Esophagus mucosa (tissue), 1 donor: ENCODE results near the gene ATP6V1F. TPM values are rescaled to one million over a fixed set of nuclear protein-coding genes. Genes with fewer than 3 reads are reported as not detected.
"Not testable (repeated sequence)": the region's sequence is repeated elsewhere in the genome, so short reads cannot be mapped to it uniquely, and the experiment has no call there.

Source experiments
- ATAC-seq: fragments of 200-7000 bp; cut with Tn5 transposase; one replicate; pipeline ENCODE4 v1.9.1; 2020
- total RNA-seq: library from RNA; stranded (reverse); gene quantifications from one replicate; pipeline ENCODE4 v1.2.4, GENCODE V29; 2023
- donor health status: DM: yes; HTN: yes; CAD: no.

The ATP6V1F gene
- total RNA-seq, 1 donor from 2014 or later = 193 TPM

- ATAC-seq = peak; percentile 19
Measured at GRCh38 chr7:128903621-128904361, 41.1 kb downstream of the ATP6V1F start.

- ATAC-seq = peak; percentile 17
Measured at GRCh38 chr7:128904381-128905197, 41.9 kb downstream of the ATP6V1F start.

- no peak for ATAC-seq
Measured at GRCh38 chr7:128906001-128906765, 43.5 kb downstream of the ATP6V1F start.

GRCh38 chr7:128906766-128907559 is 44.3 kb downstream of the ATP6V1F start:
- no peak for ATAC-seq

- ATAC-seq = no peak
Measured at GRCh38 chr7:128908750-128909624, 46.3 kb downstream of the ATP6V1F start.

GRCh38 chr7:128909625-128910568 is 47.2 kb downstream of the ATP6V1F start:
- peak; percentile 20 for ATAC-seq

GRCh38 chr7:128910569-128910945 is 47.9 kb downstream of the ATP6V1F start, which contains the start of gene KCP:
Gene KCP (minus strand): TSS chr7:128910709. CDS start chr7:128910676, 33 bp downstream.
- ATAC-seq = no peak

- ATAC-seq = no peak
Measured at GRCh38 chr7:128911423-128912031, 48.9 kb downstream of the ATP6V1F start.

GRCh38 chr7:128912281-128912680 is 49.6 kb downstream of the ATP6V1F start:
- no peak for ATAC-seq

GRCh38 chr7:128912709-128913495 is 50.2 kb downstream of the ATP6V1F start:
- not testable (repeated sequence) for ATAC-seq

GRCh38 chr7:128913870-128914565 is 51.4 kb downstream of the ATP6V1F start:
- ATAC-seq = no peak

GRCh38 chr7:128914566-128915151 is 52.0 kb downstream of the ATP6V1F start:
- no peak for ATAC-seq

- ATAC-seq = no peak
Measured at GRCh38 chr7:128915271-128915819, 52.7 kb downstream of the ATP6V1F start.
